ENCODE measurements around the gene NR2F6. TPM values are rescaled to one million over a fixed set of nuclear protein-coding genes. Genes with fewer than 3 reads are reported as not detected.
A peak's percentile ranks its signal among the peaks of the same experiment; 100 is the strongest.

Gene NR2F6
- total RNA-seq, 2 experiments from 2014 or later, result 4.1 to 4.3 TPM

DNA sequence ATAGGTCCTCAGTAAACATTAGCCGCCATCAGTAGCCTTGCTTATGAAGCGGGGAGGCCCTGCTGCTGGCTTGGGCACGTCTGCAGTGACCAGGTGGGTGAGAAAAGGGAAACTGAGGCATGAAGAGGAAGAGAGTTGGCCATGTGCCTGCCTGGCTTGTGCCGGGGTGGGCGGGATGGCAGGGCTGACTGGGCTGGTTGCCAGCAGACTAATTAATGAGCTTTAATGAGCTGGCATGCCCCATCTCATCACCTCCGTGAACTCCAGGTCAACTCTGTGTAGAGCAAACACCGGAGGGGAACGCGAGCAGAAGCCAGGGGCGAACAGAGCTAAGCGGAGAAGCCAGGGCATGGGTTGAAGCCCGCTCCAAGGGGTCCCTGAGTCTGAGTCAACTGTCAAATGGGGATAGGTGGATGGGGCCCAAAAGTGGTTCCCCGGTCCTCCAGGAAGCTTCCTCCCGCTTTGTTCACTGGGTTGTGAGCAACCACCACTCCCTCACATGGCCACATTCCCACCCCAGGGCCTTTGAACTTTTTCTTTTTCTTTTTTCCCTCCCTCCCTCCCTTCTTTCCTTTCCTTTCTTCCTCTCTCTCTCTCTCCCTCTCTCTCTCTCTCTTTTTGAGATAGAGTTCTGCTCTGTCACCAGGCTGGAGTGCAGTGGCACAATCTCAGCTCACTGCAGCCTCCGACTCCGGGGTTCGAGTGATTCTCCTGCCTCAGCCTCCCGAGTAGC, 8.7 kb downstream of the NR2F6 start:
- ChIA-PET POLR2A (no interaction called here), CTCF (interaction anchor here (1.4 to 4.4 kb wide), 3 partner anchors 10 to 46 kb away, joined by 4 to 16 read pairs (median 13); partner anchors contain the start of gene BABAM1)
- Mint-ChIP-seq H3K9me3 (ENCODE audit: insufficient read depth) (no peaks in the 10 kb centered on the region), H3K36me3 (ENCODE audit: low read depth) (peaks cover 4% of the 10 kb centered on the region), H3K27ac (no peak overlapping the region), H3K27me3 (ENCODE audit: low read depth) (no peaks in the 10 kb centered on the region), H3K4me3 (no peak overlapping the region), H3K4me1 (ENCODE audit: low read depth) (peaks cover 12% of the 10 kb centered on the region)
- ATAC-seq, result no peak
- no peak for DNase-seq

DNA sequence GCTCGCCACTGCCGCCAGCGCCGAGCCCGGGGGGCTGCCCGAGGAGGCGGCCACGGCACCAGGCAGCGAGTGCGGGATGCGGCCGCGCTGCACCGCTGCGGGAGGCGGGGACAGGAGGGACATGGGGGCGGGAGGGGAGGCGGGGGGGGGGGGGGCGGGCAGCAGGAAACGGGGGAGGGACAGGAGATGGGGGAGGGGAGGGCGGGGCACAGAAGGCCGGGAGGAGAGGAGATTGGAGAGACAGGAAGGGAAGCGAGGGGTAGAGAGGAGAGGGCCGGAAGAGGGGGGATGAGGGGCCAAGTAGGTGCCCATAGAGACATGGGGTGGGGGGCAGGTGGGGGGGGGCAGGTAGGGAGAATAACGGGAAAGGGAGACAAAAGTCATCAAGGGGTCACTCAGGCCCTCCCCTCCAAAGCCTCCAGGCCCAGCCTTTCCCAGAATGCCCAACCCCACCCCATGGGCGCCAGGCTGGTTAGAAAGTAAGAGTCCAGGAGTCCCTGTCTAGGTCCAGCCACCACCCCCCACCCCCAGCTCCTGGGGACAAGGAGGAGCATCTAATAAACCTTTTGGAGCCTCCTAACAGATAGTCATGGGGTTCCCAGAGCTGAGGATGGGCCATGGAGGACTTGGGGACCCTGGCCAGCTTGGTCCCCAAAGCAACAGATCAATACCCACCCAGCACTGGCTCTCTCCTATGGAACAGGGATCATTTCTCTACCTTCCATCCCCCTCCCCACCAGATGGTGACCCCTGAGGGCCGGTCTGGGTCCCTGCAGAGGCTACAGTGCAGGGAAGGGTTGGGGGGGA, 9.5 kb downstream of the NR2F6 start:
- Mint-ChIP-seq H3K36me3 (ENCODE audit: low read depth) (peaks cover 6% of the 10 kb centered on the region), H3K4me3 (peak overlapping the region; percentile 81), H3K4me1 (ENCODE audit: low read depth) (peaks cover 12% of the 10 kb centered on the region), H3K27ac (no peak overlapping the region), H3K27me3 (ENCODE audit: low read depth) (no peaks in the 10 kb centered on the region), H3K9me3 (ENCODE audit: insufficient read depth) (no peaks in the 10 kb centered on the region)
- ChIA-PET CTCF (interaction anchor here (1.0 to 4.4 kb wide), 15 partner anchors 10 to 169 kb away, joined by 3 to 16 read pairs (median 4); partner anchors contain the start of genes BABAM1 and OCEL1), POLR2A (interaction anchor here (0.8 to 2.0 kb wide), 6 partner anchors 10 to 160 kb away, joined by 3 to 14 read pairs (median 6); partner anchors contain the start of genes BABAM1, OCEL1 and USE1)
- DNase-seq (no peak), ATAC-seq (no peak)

DNA sequence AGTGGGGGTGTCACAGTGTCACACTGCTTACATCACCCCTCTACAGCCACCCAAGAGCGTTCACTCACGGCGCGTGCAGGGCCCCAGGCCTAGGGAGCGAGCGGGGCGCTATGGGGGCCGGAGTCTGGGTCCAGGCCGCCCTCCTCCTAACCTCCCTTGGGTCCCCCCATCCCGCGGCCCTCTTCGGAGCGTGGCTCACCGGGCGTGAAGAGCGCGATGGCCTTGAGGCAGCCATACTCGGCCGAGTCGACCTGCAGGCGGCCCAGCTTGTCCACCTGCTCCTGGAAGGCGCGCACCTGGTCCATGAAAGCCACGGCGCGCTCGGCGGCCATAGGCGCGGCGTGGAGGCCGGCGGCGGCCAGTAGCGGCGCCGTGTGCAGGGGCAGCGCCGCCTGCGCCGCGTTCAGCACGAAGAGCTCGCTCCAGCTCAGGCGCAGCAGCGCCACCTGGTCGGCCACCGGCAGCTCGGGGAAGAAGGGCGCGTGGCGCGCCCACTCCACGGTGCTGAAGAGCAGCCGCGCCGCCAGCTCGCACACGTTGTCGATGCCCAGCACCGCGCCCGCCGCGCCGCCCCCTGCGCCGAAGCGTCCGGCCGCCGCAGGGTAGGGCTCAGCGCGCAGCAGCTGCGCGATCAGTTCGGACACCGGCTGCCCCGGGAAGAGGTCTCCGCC, 10.3 kb downstream of the NR2F6 start:
- H3K27me3 Mint-ChIP-seq (ENCODE audit: low read depth), result no peaks in the 10 kb centered on the region
- POLR2A ChIA-PET, result interaction anchor here (0.8 to 2.0 kb wide), 7 partner anchors 9 to 159 kb away, joined by 3 to 14 read pairs (median 4); partner anchors contain the start of genes BABAM1, OCEL1 and USE1

DNA sequence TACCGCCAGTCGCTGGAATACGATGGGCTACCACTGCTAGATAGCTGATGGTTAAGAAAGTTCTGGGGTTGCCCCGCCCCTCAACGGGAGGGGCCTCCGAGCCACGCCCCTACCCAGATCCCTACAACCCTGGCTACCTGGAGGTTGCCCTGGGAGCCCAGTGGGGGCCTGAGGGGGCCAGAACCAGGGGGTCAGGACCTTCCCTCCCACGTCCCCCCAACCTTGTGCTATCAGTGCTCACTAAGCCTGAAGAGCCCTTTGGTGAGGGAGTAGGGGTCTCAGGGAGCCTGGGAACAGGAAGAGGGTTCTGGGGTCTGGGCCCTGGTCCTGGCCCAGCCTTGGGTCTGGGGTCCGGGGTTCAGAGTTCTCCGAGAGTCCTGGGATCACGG, 10.8 kb downstream of the NR2F6 start:
- peak overlapping the region; percentile 49 for H3K27ac Mint-ChIP-seq

More for the DNA sequence above, 10.3 kb downstream of the NR2F6 start:
- ATAC-seq (peak; percentile 96), DNase-seq (peak; percentile 82)
- Mint-ChIP-seq H3K4me1 (ENCODE audit: low read depth) (peaks cover 12% of the 10 kb centered on the region), H3K9me3 (ENCODE audit: insufficient read depth) (no peaks in the 10 kb centered on the region), H3K27ac (peak overlapping the region; percentile 49), H3K4me3 (peak overlapping the region; percentile 81), H3K36me3 (ENCODE audit: low read depth) (peaks cover 11% of the 10 kb centered on the region)
- CTCF ChIA-PET, result interaction anchor here (0.7 to 4.4 kb wide), 16 partner anchors 9 to 168 kb away, joined by 3 to 16 read pairs (median 4); partner anchors contain the start of genes BABAM1 and OCEL1

DNA sequence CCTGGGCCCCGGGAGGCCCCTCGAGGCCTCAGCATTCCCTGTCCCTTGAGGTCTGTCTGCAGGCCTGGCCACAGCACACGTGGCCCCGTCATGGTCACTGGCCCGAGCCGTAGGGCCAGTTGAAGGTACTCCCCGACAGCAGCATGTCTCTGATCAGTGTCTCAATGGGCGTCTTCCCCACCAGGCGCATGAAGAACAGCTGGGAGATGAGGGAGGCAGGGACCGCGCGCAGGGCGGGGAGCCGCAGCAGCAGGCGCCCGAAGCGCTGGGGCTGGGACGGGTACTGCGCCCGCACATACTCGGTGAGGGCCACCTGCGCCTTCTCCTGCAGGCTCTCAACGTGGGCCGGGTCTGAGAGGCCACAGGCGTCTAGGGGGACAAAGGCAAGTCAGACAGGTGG, 13.5 kb downstream of the NR2F6 start:
- ATAC-seq, result no peak
- no peak overlapping the region for H3K4me3 Mint-ChIP-seq
- CTCF ChIA-PET, result no interaction called here
- H3K4me1 Mint-ChIP-seq (ENCODE audit: low read depth), result peaks cover 12% of the 10 kb centered on the region
- H3K9me3 Mint-ChIP-seq (ENCODE audit: insufficient read depth), result no peaks in the 10 kb centered on the region
- H3K36me3 Mint-ChIP-seq (ENCODE audit: low read depth), result peaks cover 16% of the 10 kb centered on the region
- H3K27me3 Mint-ChIP-seq (ENCODE audit: low read depth), result no peaks in the 10 kb centered on the region
- no peak overlapping the region for H3K27ac Mint-ChIP-seq
- POLR2A ChIA-PET, result interaction anchor here (0.6 kb wide), 1 partner anchor 28 kb away, joined by 3 read pairs; no protein-coding TSS in a partner anchor
- DNase-seq, result no peak

More for the DNA sequence above, 10.8 kb downstream of the NR2F6 start:
- H3K4me3 Mint-ChIP-seq, result peak overlapping the region; percentile 81
- H3K36me3 Mint-ChIP-seq (ENCODE audit: low read depth), result peaks cover 12% of the 10 kb centered on the region
- DNase-seq (peak; percentile 73), ATAC-seq (peak; percentile 63)
- no peaks in the 10 kb centered on the region for H3K27me3 Mint-ChIP-seq (ENCODE audit: low read depth)
- peaks cover 12% of the 10 kb centered on the region for H3K4me1 Mint-ChIP-seq (ENCODE audit: low read depth)
- POLR2A ChIA-PET, result interaction anchor here (0.8 to 2.0 kb wide), 8 partner anchors 8 to 158 kb away, joined by 3 to 14 read pairs (median 5); partner anchors contain the start of genes ANKLE1, BABAM1, OCEL1 and USE1
- no peaks in the 10 kb centered on the region for H3K9me3 Mint-ChIP-seq (ENCODE audit: insufficient read depth)
- CTCF ChIA-PET, result interaction anchor here (0.7 to 4.4 kb wide), 17 partner anchors 9 to 168 kb away, joined by 3 to 16 read pairs (median 4); partner anchors contain the start of genes BABAM1 and OCEL1

DNA sequence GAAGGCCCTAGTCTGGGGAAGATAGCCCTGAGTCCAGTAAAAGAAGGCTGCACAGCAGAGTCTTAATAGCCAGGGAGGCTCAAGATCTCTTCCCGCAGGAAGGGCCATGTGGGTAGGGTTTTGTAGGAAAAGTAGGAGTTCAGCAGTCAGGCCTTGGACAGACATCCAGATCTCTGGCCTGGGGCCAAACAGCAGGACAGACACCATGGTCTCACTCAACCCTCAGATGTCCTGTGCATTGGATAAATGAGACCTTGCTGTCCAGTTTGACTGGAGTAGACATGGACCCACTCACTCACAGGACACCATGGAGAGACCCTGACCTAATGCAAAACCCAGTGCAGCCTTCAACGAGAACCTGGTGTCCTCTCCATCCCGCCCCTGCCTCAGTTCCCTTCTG, 15.8 kb downstream of the NR2F6 start:
- ATAC-seq (no peak), DNase-seq (no peak)
- H3K27me3 Mint-ChIP-seq (ENCODE audit: low read depth), result no peaks in the 10 kb centered on the region
- ChIA-PET CTCF (no interaction called here), POLR2A (no interaction called here)
- peaks cover 19% of the 10 kb centered on the region for H3K36me3 Mint-ChIP-seq (ENCODE audit: low read depth)
- no peaks in the 10 kb centered on the region for H3K9me3 Mint-ChIP-seq (ENCODE audit: insufficient read depth)
- H3K27ac Mint-ChIP-seq, result no peak overlapping the region
- H3K4me1 Mint-ChIP-seq (ENCODE audit: low read depth), result peaks cover 18% of the 10 kb centered on the region
- H3K4me3 Mint-ChIP-seq, result no peak overlapping the region

DNA sequence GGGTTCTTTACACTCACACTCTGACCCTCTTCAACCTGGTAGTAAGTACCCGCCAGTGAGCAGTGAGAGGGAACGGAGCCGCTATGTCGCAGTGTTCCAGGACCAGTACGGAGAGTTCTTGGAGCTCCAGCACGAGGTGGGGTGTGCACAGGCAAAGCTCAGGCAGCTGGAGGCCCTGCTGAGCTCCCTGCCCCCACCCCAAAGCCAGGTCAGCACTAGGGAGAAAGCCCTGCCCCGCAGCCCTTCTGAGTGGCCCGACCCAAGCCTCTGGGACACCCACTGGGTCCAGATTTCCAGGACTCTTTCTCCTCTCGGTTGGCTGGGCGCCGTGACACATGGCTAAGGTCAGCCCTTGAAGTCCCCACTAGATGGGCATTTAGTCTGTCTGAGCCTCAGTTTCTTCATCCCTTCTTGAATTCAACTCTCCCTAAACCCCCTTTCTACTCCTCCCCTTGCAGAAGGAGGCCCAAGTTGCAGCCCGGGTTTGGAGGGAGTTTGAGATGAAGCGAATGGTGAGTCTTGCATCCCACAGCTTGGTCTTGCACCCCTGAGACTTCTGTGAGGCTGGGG, 17.8 kb downstream of the NR2F6 start:
- no peaks in the 10 kb centered on the region for H3K27me3 Mint-ChIP-seq (ENCODE audit: low read depth)
- H3K36me3 Mint-ChIP-seq (ENCODE audit: low read depth), result peaks cover 19% of the 10 kb centered on the region
- ChIA-PET CTCF (interaction anchor here (0.7 to 1.1 kb wide), 2 partner anchors 32 to 156 kb away, joined by 3 read pairs; no protein-coding TSS in a partner anchor), POLR2A (interaction anchor here (0.6 to 2.7 kb wide), 2 partner anchors 44 to 51 kb away, joined by 5 to 11 read pairs; no protein-coding TSS in a partner anchor)
- H3K9me3 Mint-ChIP-seq (ENCODE audit: insufficient read depth), result no peaks in the 10 kb centered on the region
- H3K4me1 Mint-ChIP-seq (ENCODE audit: low read depth), result peaks cover 8% of the 10 kb centered on the region
- no peak overlapping the region for H3K27ac Mint-ChIP-seq
- no peak for DNase-seq
- ATAC-seq, result no peak
- H3K4me3 Mint-ChIP-seq, result no peak overlapping the region

DNA sequence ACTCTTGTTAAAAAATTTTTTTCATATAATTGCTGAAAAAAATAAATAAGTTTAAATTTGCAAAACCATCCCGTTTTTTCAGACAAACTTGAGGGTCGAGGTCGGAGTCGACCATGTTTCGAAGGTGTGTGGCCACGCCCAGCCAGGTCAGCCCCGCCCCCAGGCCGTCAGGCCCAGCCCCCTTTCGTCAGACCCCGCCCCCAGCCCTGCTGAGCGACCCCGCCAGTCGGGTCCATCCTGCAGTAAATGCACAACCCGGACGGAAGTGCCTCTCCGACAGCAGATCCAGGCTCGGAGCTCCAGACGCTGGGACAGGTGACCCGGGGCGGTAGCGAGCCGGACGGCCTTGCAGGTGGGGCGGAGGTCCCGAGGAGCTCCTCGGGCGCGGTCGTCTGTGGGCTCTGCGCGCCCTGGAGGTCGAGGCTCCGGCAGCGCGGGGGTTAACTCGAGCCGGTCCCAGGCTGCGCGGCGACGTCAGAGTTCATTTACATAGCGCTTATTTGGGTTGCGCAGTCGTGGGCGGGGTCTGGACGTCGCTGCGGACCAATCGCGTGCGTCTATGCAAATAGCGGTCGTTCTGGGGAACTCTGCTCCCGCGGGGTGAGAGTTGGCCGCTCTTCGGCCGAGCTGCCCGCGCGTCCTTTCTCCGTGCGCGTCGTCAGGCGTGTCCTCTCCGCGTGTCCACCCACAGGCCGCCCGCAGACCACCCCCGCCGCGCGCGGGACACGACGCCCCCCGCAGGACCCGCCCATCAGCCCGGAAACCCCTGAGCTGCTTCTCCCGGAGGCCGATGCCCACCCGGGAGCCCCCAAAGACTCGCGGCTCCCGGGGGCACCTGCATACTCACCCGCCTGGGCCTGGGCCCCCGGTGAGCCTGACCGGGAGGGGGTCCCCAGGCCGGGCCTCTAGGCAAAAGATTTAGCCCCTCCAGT, 19.5 kb downstream of the NR2F6 start, which contains the start of gene OCEL1:
TSS of gene OCEL1 (plus strand) at position 225 of the 932 bp plus-strand sequence. CDS start at position 247, 22 bp downstream.
- POLR2A ChIA-PET, result interaction anchor here (0.6 to 2.7 kb wide), 14 partner anchors 8 to 1850 kb away, joined by 3 to 35 read pairs (median 4); partner anchors contain the start of genes ANO8, BABAM1 and USE1

DNA sequence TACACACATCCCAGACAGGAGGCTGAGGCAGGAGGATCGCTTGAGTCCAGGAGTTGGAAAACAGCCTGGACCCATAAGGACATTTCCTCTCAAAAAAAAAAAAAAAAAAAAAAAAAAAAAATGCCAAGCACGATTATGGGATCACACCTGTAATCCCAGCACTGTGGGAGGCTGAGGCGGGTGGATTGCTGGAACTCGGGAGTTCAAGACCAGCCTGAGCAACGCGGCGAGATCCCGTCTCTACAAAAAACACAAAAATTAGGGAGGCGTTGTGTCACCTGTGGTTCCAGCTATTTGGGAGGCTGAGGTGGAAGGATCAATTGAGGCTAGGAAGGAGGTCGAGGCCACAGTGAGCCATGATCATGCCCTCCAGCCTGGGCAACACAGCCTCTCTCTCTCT, 20.7 kb downstream of the NR2F6 start:
- Mint-ChIP-seq H3K4me1 (ENCODE audit: low read depth) (peaks cover 10% of the 10 kb centered on the region), H3K4me3 (no peak overlapping the region), H3K27me3 (ENCODE audit: low read depth) (no peaks in the 10 kb centered on the region), H3K27ac (no peak overlapping the region), H3K9me3 (ENCODE audit: insufficient read depth) (no peaks in the 10 kb centered on the region), H3K36me3 (ENCODE audit: low read depth) (peaks cover 7% of the 10 kb centered on the region)
- ChIA-PET POLR2A (interaction anchor here (0.6 to 2.7 kb wide), 3 partner anchors 24 to 42 kb away, joined by 3 to 11 read pairs (median 9); partner anchors contain the start of gene BABAM1), CTCF (interaction anchor here (2.7 kb wide), 1 partner anchor 10 kb away, joined by 16 read pairs; no protein-coding TSS in a partner anchor)
- ATAC-seq (no peak), DNase-seq (no peak)

More for the DNA sequence above, 19.5 kb downstream of the NR2F6 start, which contains the start of gene OCEL1:
- Mint-ChIP-seq H3K4me3 (peak within 1 kb of the TSS; percentile 82), H3K27ac (peak within 1 kb of the TSS; percentile 96), H3K27me3 (ENCODE audit: low read depth) (no peaks in the 10 kb centered on the region), H3K36me3 (ENCODE audit: low read depth) (peaks cover 13% of the 10 kb centered on the region), H3K4me1 (ENCODE audit: low read depth) (peaks cover 8% of the 10 kb centered on the region), H3K9me3 (ENCODE audit: insufficient read depth) (no peaks in the 10 kb centered on the region)
- CTCF ChIA-PET, result interaction anchor here (0.7 to 2.7 kb wide), 4 partner anchors 8 to 56 kb away, joined by 4 to 16 read pairs (median 6); partner anchors contain the start of gene USE1
- peak; percentile 98 for DNase-seq
- ATAC-seq, result peak; percentile 95

All from activated CD8-positive, alpha-beta T cell treated with anti-CD3 and anti-CD28 coated beads, Interleukin-2, amount 10 ng/mL, durations not matched to agents 7 days and 5 days (primary cell).